NCI-H1930 (cell line): ENCODE measurements around the gene FAM13C.

ENCODE experiments used
- DNase-seq, 2 experiments: peaks; one replicate each; lab custom pipeline; 2025; lab: John Stamatoyannopoulos, UW

The FAM13C gene

GRCh38 chr10:59361663-59362143 lies 646 bp downstream of the FAM13C start:
- DNase-seq: no peak

- DNase-seq: no peak
These were observed 1.5 kb downstream of the FAM13C start for GRCh38 chr10:59360605-59361405.

GRCh38 chr10:59358576-59358975 lies 3.8 kb downstream of the FAM13C start:
- no peak for DNase-seq

GRCh38 chr10:59354434-59354833 lies 7.9 kb downstream of the FAM13C start:
- no peak for DNase-seq

- DNase-seq: no peak
These were observed 11.8 kb downstream of the FAM13C start for GRCh38 chr10:59350558-59350957.

GRCh38 chr10:59346321-59346720 lies 16.0 kb downstream of the FAM13C start:
- no peak for DNase-seq

- no peak for DNase-seq
These were observed 19.6 kb downstream of the FAM13C start for GRCh38 chr10:59342723-59343122.

GRCh38 chr10:59342000-59342399 lies 20.3 kb downstream of the FAM13C start:
- DNase-seq: no peak

GRCh38 chr10:59340285-59340684 lies 22.1 kb downstream of the FAM13C start:
- DNase-seq: no peak

- DNase-seq: no peak
These were observed 23.0 kb downstream of the FAM13C start for GRCh38 chr10:59339351-59339750.

- no peak for DNase-seq
These were observed 25.1 kb downstream of the FAM13C start for GRCh38 chr10:59337201-59337652.

- DNase-seq: no peak
These were observed 25.7 kb downstream of the FAM13C start for GRCh38 chr10:59336632-59337031.

- DNase-seq: no peak
These were observed 26.9 kb downstream of the FAM13C start for GRCh38 chr10:59335497-59335896.

GRCh38 chr10:59333701-59334100 lies 28.6 kb downstream of the FAM13C start:
- DNase-seq: no peak

- DNase-seq: no peak
These were observed 29.8 kb downstream of the FAM13C start for GRCh38 chr10:59332581-59332980.

GRCh38 chr10:59331661-59332060 lies 30.7 kb downstream of the FAM13C start:
- no peak for DNase-seq

GRCh38 chr10:59325116-59325515 lies 37.2 kb downstream of the FAM13C start:
- DNase-seq: no peak

- no peak for DNase-seq
These were observed 37.8 kb downstream of the FAM13C start for GRCh38 chr10:59324597-59324996.

- DNase-seq: no peak
These were observed 38.4 kb downstream of the FAM13C start for GRCh38 chr10:59323831-59324401.

- DNase-seq: no peak
These were observed 39.3 kb downstream of the FAM13C start for GRCh38 chr10:59323036-59323459.

GRCh38 chr10:59322131-59322530 lies 40.2 kb downstream of the FAM13C start:
- no peak for DNase-seq

- no peak for DNase-seq
These were observed 42.0 kb downstream of the FAM13C start for GRCh38 chr10:59320355-59320754.

- DNase-seq: no peak
These were observed 42.5 kb downstream of the FAM13C start for GRCh38 chr10:59319854-59320253.
